Stimulated activated CD4-positive, alpha-beta T cell treated with anti-CD3 and anti-CD28 coated beads, Interleukin-12 subunit alpha, Interleukin-12 subunit beta, amount 100 ng/mL, for 24 hours (primary cell): ENCODE measurements around the gene CAMK1G.

Source experiments
- DNase-seq, 2 experiments: peaks; one replicate each; pipeline ENCODE4 v3.0.0-alpha.2; 2020; ENCODE audit warnings: low read depth in 2 of 2

Gene CAMK1G

GRCh38 chr1:209619696-209620486 is 36.4 kb downstream of the CAMK1G start:
- DNase-seq: no peak

- DNase-seq: no peak
These were observed 37.0 kb downstream of the CAMK1G start for GRCh38 chr1:209620487-209620884.

DNA sequence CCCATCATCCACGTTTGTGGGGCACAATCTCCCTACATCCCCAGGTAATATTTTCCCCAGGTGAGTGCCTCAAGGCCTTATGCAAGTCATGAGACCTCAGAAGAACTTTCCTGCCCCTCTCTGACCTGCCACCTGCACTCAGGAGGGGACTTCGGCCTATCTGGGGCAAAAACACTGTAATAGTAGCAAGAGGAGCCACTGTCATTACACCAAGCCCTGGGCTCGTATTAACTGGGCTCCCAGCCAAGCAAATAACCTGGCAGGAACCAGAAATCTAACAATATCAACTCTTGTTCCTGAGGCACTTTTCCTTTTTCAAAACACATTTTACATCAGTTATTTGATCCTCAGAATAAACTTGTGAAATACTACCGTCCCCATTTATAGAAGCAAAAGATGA is 37.8 kb downstream of the CAMK1G start:
- no peak for DNase-seq

GRCh38 chr1:209621741-209622655 is 38.5 kb downstream of the CAMK1G start:
- DNase-seq: no peak

GRCh38 chr1:209622841-209623829 is 39.6 kb downstream of the CAMK1G start:
- no peak for DNase-seq

DNA sequence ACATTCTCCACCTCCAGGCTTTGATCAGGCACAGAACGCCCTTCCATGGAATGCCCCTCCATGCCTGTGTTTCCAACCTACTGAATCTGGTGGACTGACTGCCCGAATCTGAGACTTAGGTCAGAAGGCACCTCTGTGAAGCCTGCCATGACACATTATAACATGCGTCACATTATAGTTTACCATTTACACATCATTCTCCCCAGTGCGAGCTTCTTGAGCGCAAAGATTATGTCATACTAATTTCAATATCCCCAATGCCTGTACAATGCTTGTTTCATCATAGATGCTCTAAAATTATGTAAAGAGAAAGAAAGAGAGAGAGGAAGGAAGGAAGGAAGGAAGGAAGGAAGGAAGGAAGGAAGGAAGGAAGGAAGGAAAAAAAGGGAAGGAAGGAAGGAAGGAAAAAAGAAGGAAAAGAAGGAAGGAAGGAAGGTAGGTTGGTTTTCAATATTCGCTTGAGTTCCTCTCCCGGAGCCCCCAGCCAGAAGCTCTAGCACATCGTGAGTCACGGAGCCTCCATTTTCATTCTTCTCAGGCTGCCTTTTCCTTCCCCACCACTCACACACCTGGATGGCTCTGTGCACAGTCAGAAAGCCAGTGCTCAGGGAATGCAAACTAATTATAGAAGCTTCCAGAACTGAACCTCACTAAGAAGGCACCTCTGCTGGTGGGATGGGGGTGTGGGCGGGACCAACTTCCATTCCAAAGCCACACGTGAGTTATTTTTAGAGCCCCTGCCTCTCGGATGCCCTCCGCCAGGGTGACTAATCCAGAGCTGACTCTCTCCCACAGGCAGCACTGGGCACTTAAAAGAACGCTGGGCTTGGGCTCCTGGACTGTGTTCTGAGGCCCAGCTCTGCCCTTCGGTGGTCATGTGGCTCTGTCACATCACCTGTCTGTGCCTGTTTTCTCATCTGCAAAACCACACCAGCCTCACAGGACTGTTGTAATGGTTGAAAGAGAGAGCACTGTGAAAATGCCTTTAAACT is 41.3 kb downstream of the CAMK1G start:
- DNase-seq: no peak

GRCh38 chr1:209625791-209626285 is 42.3 kb downstream of the CAMK1G start:
- DNase-seq: no peak

DNA sequence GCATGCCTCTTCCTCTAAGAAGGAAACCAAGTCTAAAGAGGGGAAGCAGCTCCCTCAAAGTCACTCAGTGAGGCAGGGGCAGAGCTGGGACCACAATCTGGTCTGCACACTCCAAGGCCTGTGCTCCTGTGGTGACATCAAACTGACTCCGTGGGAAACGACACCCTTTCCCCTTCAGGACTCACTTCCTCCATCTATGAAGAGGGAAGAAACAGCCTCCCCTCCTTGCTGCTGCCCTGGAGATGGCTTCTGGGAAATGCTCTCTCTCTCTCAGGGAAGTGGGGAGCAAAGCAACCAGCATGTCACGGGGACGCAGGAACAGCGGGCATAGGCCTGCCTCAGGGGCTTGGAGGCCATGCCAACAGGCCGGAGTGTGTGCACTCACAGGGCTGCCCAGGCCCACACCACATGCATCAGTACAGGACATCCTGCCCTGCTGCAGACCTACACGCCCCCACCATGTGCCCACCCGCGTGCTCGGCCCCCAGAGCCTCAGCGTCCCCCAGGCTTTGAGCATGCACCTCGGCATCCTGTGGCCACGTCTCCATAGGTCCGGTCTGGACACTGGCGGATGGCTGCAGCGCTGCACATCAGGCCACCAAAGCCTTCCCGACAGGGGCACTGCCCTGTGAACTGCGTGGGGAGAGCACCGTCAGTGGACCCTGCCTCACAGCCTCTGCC is 43.0 kb downstream of the CAMK1G start:
- no peak for DNase-seq

GRCh38 chr1:209627027-209627731 is 43.7 kb downstream of the CAMK1G start:
- no peak for DNase-seq

DNA sequence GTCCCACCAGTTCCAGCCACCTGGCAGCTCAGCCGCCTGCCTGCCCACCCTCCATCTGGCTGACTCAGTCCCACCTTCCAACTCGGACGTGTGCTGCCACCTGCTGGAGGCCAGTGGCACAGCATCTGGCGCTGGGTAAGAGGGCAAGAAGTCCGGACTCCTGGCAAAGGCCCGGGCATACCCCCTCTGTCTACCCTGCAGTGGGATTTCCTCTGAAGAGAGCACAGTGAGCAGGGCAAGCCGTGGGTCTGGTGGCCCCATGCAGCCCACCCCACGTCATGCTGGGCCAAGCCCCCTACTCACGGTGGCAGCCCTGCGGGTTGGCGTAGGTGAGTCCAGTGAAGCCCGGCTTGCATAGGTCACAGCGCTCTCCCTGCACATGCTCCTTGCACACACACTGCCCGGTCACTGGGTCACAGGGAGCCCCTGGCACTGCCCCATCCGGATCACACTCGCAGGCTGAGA is 44.2 kb downstream of the CAMK1G start:
- peak; percentile 65 to 79 for DNase-seq

- no peak for DNase-seq
These were observed 45.2 kb downstream of the CAMK1G start for GRCh38 chr1:209628618-209629299.

GRCh38 chr1:209629621-209630382 is 46.3 kb downstream of the CAMK1G start:
- no peak for DNase-seq

DNA sequence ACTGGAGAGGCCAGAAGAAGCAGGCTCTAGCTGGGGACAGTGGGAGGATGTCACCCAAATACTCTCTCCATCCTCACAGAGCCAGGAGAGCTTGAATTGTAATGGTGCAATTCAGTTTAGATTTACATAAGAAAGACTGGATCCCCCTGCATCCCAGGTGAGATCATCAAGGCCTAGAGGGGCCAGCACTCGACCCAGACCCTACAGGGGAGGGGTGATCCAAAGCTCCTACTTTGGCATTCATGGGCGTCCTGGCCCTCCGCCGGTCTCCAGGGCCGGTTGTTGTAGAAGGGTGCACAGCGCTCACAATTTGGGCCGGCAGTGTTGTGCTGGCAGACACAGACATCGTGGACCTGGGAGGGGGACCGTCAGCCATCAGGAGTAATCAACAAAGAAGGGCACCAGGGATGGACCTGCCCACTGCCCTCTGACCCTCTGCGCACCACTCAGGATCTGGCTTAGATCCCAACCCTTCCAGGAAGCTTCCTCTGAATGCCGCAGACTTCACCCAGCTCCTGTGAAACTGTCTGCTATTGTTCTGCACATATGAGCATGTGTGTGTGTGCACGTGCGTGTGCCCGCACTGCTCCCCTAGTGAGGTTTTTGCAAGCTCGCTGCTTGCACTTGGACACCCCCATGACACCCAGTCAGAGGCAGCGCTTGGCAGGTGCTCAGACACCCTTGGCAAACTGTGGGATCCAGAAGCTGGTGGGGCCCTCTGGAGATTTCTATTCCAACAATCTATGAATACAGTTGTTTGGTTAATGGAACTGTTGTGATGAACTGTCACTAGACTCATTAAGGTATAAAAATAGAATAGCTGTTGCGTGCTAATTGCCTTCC is 47.1 kb downstream of the CAMK1G start:
- DNase-seq: no peak

GRCh38 chr1:209633335-209633997 is 50.0 kb downstream of the CAMK1G start:
- DNase-seq: no peak

DNA sequence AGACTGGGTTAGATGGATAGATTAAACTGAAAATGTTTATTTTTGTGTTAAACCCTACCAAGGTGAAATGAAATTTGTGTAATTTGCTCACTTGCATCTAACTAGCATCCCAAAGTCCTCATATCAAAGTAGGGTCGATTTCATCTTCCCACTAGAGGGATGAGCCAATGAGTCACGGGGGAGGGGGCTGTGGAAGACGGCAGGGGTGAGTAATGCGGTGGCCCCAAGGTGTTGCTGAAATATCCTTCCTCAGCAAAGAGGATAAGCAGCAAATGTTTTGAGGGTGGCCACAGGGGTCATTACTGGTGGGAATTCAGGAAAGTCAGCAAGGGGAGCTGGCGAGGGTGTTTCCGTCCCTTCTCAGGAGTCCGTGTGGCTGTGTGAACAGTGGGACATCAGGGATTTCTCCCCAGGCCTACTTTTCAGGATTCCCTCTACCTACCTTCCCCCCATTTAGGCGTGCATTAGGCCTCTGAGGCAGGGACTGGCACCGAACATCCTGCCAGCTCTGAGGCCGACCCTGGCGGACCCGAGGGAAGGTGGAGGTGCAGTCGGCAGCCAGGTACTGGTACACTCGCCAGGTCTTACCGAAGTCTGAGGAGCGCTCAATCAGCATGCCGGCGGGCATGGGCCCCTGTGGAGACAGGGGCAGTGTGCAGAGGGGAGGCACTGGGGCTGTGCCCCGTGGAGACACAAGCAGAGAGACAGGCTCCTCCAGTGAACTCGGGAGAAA is 50.7 kb downstream of the CAMK1G start:
- DNase-seq: no peak
